K562 treated with DMSO at 1 percent for 24 hours (cell line): ENCODE data around the gene SST. TPM values are rescaled to one million over a fixed set of nuclear protein-coding genes. Genes with fewer than 3 reads are reported as not detected.

ENCODE experiments used
- total RNA-seq: library from RNA; unstranded; fragments of 300-600 nt; gene quantifications from 2 replicates; pipeline ENCODE4 v1.2.3, GENCODE V29; 2022; ENCODE audit warnings: low read depth; ENCODE audit not compliant: insufficient read depth

The SST gene
- total RNA-seq, result not detected in 2 replicates

GRCh38 chr3:187669675-187670504 lies at the start of gene SST:
TSS of gene SST (minus strand) at chr3:187670394. CDS start at chr3:187670291, 103 bp downstream.

DNA sequence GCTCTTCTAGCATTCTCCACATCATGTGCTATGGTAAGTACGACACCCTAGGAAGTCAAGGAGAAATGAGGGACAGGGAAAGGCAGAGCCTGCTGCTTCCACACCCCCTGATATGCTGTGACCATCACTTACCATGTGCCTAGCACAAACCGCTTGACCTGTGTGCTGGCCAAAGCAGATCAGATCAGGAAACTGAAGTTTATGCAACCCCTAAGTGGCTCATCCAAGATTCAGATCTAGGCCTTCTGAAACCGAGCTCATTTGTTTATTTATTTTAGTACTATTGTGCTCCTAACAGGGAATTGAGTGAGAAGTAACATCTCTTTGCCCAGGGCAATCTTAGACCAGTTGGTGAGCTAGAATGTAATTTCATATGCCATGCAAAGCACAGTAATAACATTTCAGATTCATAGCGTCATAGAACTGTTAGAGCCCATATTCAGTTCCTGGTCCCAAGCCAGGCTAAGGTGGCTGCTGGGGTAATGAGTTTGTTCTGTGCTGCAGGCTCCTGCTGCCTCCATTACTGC lies 32.4 kb upstream of the SST start, which contains the start of gene RTP2:
Gene RTP2, minus strand, starts transcription at position 51 of the 527 bp plus-strand sequence. CDS start 429 bp downstream, outside the sequence.

Other genes with a start within 250 kb of the SST start
- not detected in 2 replicates for gene RTP2, start 32.2 kb upstream of the SST start, total RNA-seq
- 12.1 and 13.7 TPM in 2 replicates for gene BCL6, start 75.1 kb upstream of the SST start, total RNA-seq